Measurements from ENCODE around the gene MTG1. TPM values are rescaled to one million over a fixed set of nuclear protein-coding genes. Genes with fewer than 3 reads are reported as not detected.

The MTG1 gene
- total RNA-seq, 1 donor from 2014 or later = 57.5 TPM

- peak within 1 kb of the TSS; percentile 89 for H3K27ac ChIP-seq
- no peaks in the 10 kb centered on the region for H3K27me3 ChIP-seq
- peaks cover 0 to 2% of the 10 kb centered on the region in 2 donors for H3K36me3 ChIP-seq
- DNase-seq (ENCODE audit: extremely low spot score in 2 of 2) = no peak
- no peak for TF ChIP-seq POLR2A (IDR thresholded peaks at IDR 0.05)
- TF ChIP-seq POLR2AphosphoS5 (IDR thresholded peaks at IDR 0.05; ENCODE audit: insufficient read depth in 1 of 2, low read depth in 1 of 2) = no peak
- peak within 1 kb of the TSS; percentile 71 to 94 for H3K4me3 ChIP-seq
- intact Hi-C loops (cut with DNase I) = no loop called here
- peaks cover 22% of the 10 kb centered on the region for H3K4me1 ChIP-seq
- H3K9me3 ChIP-seq = no peaks in the 10 kb centered on the region
These were observed 14.7 kb upstream of the MTG1 start, which contains the start of gene PAOX for GRCh38 chr10:133379152-133379800. Gene PAOX (plus strand): TSS chr10:133379262. CDS start chr10:133379317, 55 bp downstream.

- Histone ChIP-seq H3K9me3 (no peaks in the 10 kb centered on the region), H3K27ac (peak overlapping the region; percentile 75), H3K4me3 (peak overlapping the region; percentile 71 to 94), H3K4me1 (peaks cover 21% of the 10 kb centered on the region), H3K27me3 (no peaks in the 10 kb centered on the region), H3K36me3 (peaks cover 0 to 4% of the 10 kb centered on the region in 2 donors)
- no peak for DNase-seq (ENCODE audit: extremely low spot score in 2 of 2)
- no peak for TF ChIP-seq POLR2AphosphoS5 (IDR thresholded peaks at IDR 0.05; ENCODE audit: insufficient read depth in 1 of 2, low read depth in 1 of 2)
- TF ChIP-seq CTCF (IDR thresholded peaks at IDR 0.05) = no peak
- no peak for TF ChIP-seq POLR2A (IDR thresholded peaks at IDR 0.05)
- intact Hi-C loops (cut with DNase I) = no loop called here
These were observed 13.9 kb upstream of the MTG1 start for GRCh38 chr10:133379801-133380666.

- DNase-seq (ENCODE audit: extremely low spot score in 2 of 2) = no peak
- no peak for TF ChIP-seq POLR2A (IDR thresholded peaks at IDR 0.05)
- no peak for TF ChIP-seq POLR2AphosphoS5 (IDR thresholded peaks at IDR 0.05; ENCODE audit: insufficient read depth in 1 of 2, low read depth in 1 of 2)
- no peak for TF ChIP-seq CTCF (IDR thresholded peaks at IDR 0.05)
- Histone ChIP-seq H3K36me3 (peaks cover 0 to 4% of the 10 kb centered on the region in 2 donors), H3K4me1 (peaks cover 21% of the 10 kb centered on the region), H3K9me3 (no peaks in the 10 kb centered on the region), H3K27ac (no peak overlapping the region), H3K4me3 (no peak overlapping the region), H3K27me3 (no peaks in the 10 kb centered on the region)
- intact Hi-C loops (cut with DNase I) = no loop called here
These were observed 12.9 kb upstream of the MTG1 start for GRCh38 chr10:133381036-133381435.

GRCh38 chr10:133383551-133383950 is 10.4 kb upstream of the MTG1 start:
- H3K36me3 ChIP-seq = peaks cover 0 to 4% of the 10 kb centered on the region in 2 donors
- no peak overlapping the region for H3K4me3 ChIP-seq
- H3K9me3 ChIP-seq = no peaks in the 10 kb centered on the region
- peaks cover 12% of the 10 kb centered on the region for H3K4me1 ChIP-seq
- intact Hi-C loops (cut with DNase I) = no loop called here
- H3K27me3 ChIP-seq = no peaks in the 10 kb centered on the region
- H3K27ac ChIP-seq = no peak overlapping the region
- no peak for DNase-seq (ENCODE audit: extremely low spot score in 2 of 2)
- TF ChIP-seq POLR2AphosphoS5 (IDR thresholded peaks at IDR 0.05; ENCODE audit: insufficient read depth in 1 of 2, low read depth in 1 of 2) (no peak), CTCF (IDR thresholded peaks at IDR 0.05) (no peak), POLR2A (IDR thresholded peaks at IDR 0.05) (no peak)

- DNase-seq (ENCODE audit: extremely low spot score in 2 of 2) = no peak
- Histone ChIP-seq H3K27me3 (no peaks in the 10 kb centered on the region), H3K9me3 (no peaks in the 10 kb centered on the region), H3K36me3 (peaks cover 0 to 4% of the 10 kb centered on the region in 2 donors), H3K4me1 (peaks cover 12% of the 10 kb centered on the region), H3K4me3 (no peak overlapping the region), H3K27ac (no peak overlapping the region)
- TF ChIP-seq POLR2AphosphoS5 (IDR thresholded peaks at IDR 0.05; ENCODE audit: insufficient read depth in 1 of 2, low read depth in 1 of 2) (no peak), CTCF (IDR thresholded peaks at IDR 0.05) (no peak), POLR2A (IDR thresholded peaks at IDR 0.05) (no peak)
- intact Hi-C loops (cut with DNase I) = no loop called here
These were observed 9.9 kb upstream of the MTG1 start for GRCh38 chr10:133384071-133384470.
